Activated CD4-positive, alpha-beta memory T cell treated with anti-CD3 and anti-CD28 coated beads for 36 hours (primary cell): Measurements from ENCODE around the gene AKR7A3. TPM values are rescaled to one million over a fixed set of nuclear protein-coding genes. Genes with fewer than 3 reads are reported as not detected.

Experiments
- CTCF ChIA-PET: fragments of 350-600 bp; sonication (Branson Sonifier 250); formaldehyde crosslinking; loops from one replicate; lab custom pipeline; 2021; ENCODE audit warnings: antibody characterized with exemption, inconsistent platforms; lab: Charles Lee
- POLR2A ChIA-PET: fragments of 350-600 bp; sonication (Branson Sonifier 250); formaldehyde crosslinking; loops from one replicate; lab custom pipeline; 2021; ENCODE audit warnings: antibody characterized with exemption; lab: Charles Lee
- DNase-seq: peaks from one replicate; pipeline ENCODE4 v3.0.0-alpha.2; 2020
- H3K27ac Mint-ChIP-seq: one replicate; pipeline ENCODE4 v1.8.0; 2021; ENCODE audit warnings: mixed read lengths
- H3K27me3 Mint-ChIP-seq: one replicate; pipeline ENCODE4 v1.8.0; 2021; ENCODE audit warnings: mixed read lengths
- H3K36me3 Mint-ChIP-seq: one replicate; pipeline ENCODE4 v1.8.0; 2021; ENCODE audit warnings: mixed read lengths
- H3K4me1 Mint-ChIP-seq: one replicate; pipeline ENCODE4 v1.8.0; 2021; ENCODE audit warnings: low read depth, mixed read lengths
- H3K4me3 Mint-ChIP-seq: one replicate; pipeline ENCODE4 v1.8.0; 2021; ENCODE audit warnings: mild to moderate bottlenecking, mixed read lengths
- H3K9me3 Mint-ChIP-seq: one replicate; pipeline ENCODE4 v1.8.0; 2021; ENCODE audit warnings: mixed read lengths
- intact Hi-C: fragments of 100-400 bp; cut with micrococcal nuclease; formaldehyde crosslinking; loops from one replicate; pipeline ENCODE4 v1.15.1; 2023
- total RNA-seq, 2 experiments: library from RNA; stranded (reverse); gene quantifications; one replicate each; pipeline ENCODE4 v1.2.3, GENCODE V29; 2021

AKR7A3 gene
- total RNA-seq, 2 experiments from 2014 or later, result 0.80 to 0.88 TPM

- CTCF ChIA-PET, result no interaction called here
- Mint-ChIP-seq H3K27me3 (no peaks in the 10 kb centered on the region), H3K36me3 (peaks cover 3% of the 10 kb centered on the region), H3K4me1 (no peaks in the 10 kb centered on the region), H3K9me3 (no peaks in the 10 kb centered on the region), H3K4me3 (no peak overlapping the region), H3K27ac (no peak overlapping the region)
- DNase-seq, result no peak
- intact Hi-C loops, result no loop called here
- POLR2A ChIA-PET, result no interaction called here
These were observed 39.9 kb upstream of the AKR7A3 start for GRCh38 chr1:19328486-19328885.

- no peak for DNase-seq
- peaks cover 3% of the 10 kb centered on the region for H3K36me3 Mint-ChIP-seq
- H3K4me1 Mint-ChIP-seq, result no peaks in the 10 kb centered on the region
- no peaks in the 10 kb centered on the region for H3K27me3 Mint-ChIP-seq
- no peak overlapping the region for H3K4me3 Mint-ChIP-seq
- ChIA-PET CTCF (no interaction called here), POLR2A (no interaction called here)
- intact Hi-C loops, result no loop called here
- H3K27ac Mint-ChIP-seq, result no peak overlapping the region
- H3K9me3 Mint-ChIP-seq, result no peaks in the 10 kb centered on the region
These were observed 39.2 kb upstream of the AKR7A3 start for GRCh38 chr1:19327736-19328135.

- no peak for DNase-seq
- Mint-ChIP-seq H3K4me1 (no peaks in the 10 kb centered on the region), H3K9me3 (no peaks in the 10 kb centered on the region), H3K27me3 (no peaks in the 10 kb centered on the region), H3K27ac (no peak overlapping the region), H3K4me3 (no peak overlapping the region), H3K36me3 (peaks cover 3% of the 10 kb centered on the region)
- intact Hi-C loops, result no loop called here
- CTCF ChIA-PET, result no interaction called here
- POLR2A ChIA-PET, result no interaction called here
These were observed 38.7 kb upstream of the AKR7A3 start for GRCh38 chr1:19327301-19327700.

- CTCF ChIA-PET, result no interaction called here
- Mint-ChIP-seq H3K36me3 (peaks cover 3% of the 10 kb centered on the region), H3K27me3 (no peaks in the 10 kb centered on the region), H3K4me1 (no peaks in the 10 kb centered on the region), H3K4me3 (no peak overlapping the region), H3K9me3 (no peaks in the 10 kb centered on the region), H3K27ac (no peak overlapping the region)
- intact Hi-C loops, result no loop called here
- no peak for DNase-seq
- POLR2A ChIA-PET, result no interaction called here
These were observed 38.1 kb upstream of the AKR7A3 start for GRCh38 chr1:19326748-19327065.

- intact Hi-C loops, result no loop called here
- H3K27ac Mint-ChIP-seq, result no peak overlapping the region
- no peaks in the 10 kb centered on the region for H3K4me1 Mint-ChIP-seq
- no peak overlapping the region for H3K4me3 Mint-ChIP-seq
- H3K9me3 Mint-ChIP-seq, result no peaks in the 10 kb centered on the region
- CTCF ChIA-PET, result no interaction called here
- H3K27me3 Mint-ChIP-seq, result no peaks in the 10 kb centered on the region
- H3K36me3 Mint-ChIP-seq, result peaks cover 3% of the 10 kb centered on the region
- DNase-seq, result no peak
- POLR2A ChIA-PET, result no interaction called here
These were observed 37.6 kb upstream of the AKR7A3 start for GRCh38 chr1:19325958-19326747.

GRCh38 chr1:19325368-19325957 lies 36.9 kb upstream of the AKR7A3 start:
- POLR2A ChIA-PET, result no interaction called here

GRCh38 chr1:19324665-19324990 lies 36.1 kb upstream of the AKR7A3 start:
- Mint-ChIP-seq H3K27me3 (no peaks in the 10 kb centered on the region), H3K27ac (no peak overlapping the region), H3K4me3 (no peak overlapping the region), H3K4me1 (no peaks in the 10 kb centered on the region), H3K9me3 (no peaks in the 10 kb centered on the region), H3K36me3 (peaks cover 3% of the 10 kb centered on the region)
- ChIA-PET CTCF (no interaction called here), POLR2A (no interaction called here)
- intact Hi-C loops, result no loop called here
- no peak for DNase-seq

More at GRCh38 chr1:19325368-19325957, 36.9 kb upstream of the AKR7A3 start:
- Mint-ChIP-seq H3K27ac (no peak overlapping the region), H3K4me1 (no peaks in the 10 kb centered on the region), H3K4me3 (no peak overlapping the region), H3K36me3 (peaks cover 3% of the 10 kb centered on the region), H3K27me3 (no peaks in the 10 kb centered on the region), H3K9me3 (no peaks in the 10 kb centered on the region)
- intact Hi-C loops, result no loop called here
- CTCF ChIA-PET, result no interaction called here
- no peak for DNase-seq

- Mint-ChIP-seq H3K9me3 (no peaks in the 10 kb centered on the region), H3K27me3 (no peaks in the 10 kb centered on the region), H3K4me1 (no peaks in the 10 kb centered on the region), H3K36me3 (peaks cover 3% of the 10 kb centered on the region), H3K4me3 (no peak overlapping the region), H3K27ac (no peak overlapping the region)
- ChIA-PET CTCF (no interaction called here), POLR2A (no interaction called here)
- intact Hi-C loops, result no loop called here
- no peak for DNase-seq
These were observed 35.6 kb upstream of the AKR7A3 start for GRCh38 chr1:19323987-19324664.

- H3K4me3 Mint-ChIP-seq, result no peak overlapping the region
- H3K27ac Mint-ChIP-seq, result no peak overlapping the region
These were observed 33.9 kb upstream of the AKR7A3 start for GRCh38 chr1:19322481-19322880.

GRCh38 chr1:19321071-19321470 lies 32.5 kb upstream of the AKR7A3 start:
- DNase-seq, result no peak
- POLR2A ChIA-PET, result no interaction called here
- no peak overlapping the region for H3K27ac Mint-ChIP-seq

More at GRCh38 chr1:19322481-19322880, 33.9 kb upstream of the AKR7A3 start:
- POLR2A ChIA-PET, result no interaction called here
- Mint-ChIP-seq H3K9me3 (no peaks in the 10 kb centered on the region), H3K36me3 (peaks cover 3% of the 10 kb centered on the region), H3K4me1 (no peaks in the 10 kb centered on the region), H3K27me3 (no peaks in the 10 kb centered on the region)
- intact Hi-C loops, result no loop called here
- CTCF ChIA-PET, result interaction anchor here (0.6 to 1.1 kb wide), 3 partner anchors 8 to 22 kb away, joined by 3 to 4 read pairs (median 3); no protein-coding TSS in a partner anchor
- DNase-seq, result no peak

GRCh38 chr1:19319196-19319595 lies 30.6 kb upstream of the AKR7A3 start:
- Mint-ChIP-seq H3K27ac (no peak overlapping the region), H3K9me3 (no peaks in the 10 kb centered on the region), H3K4me3 (no peak overlapping the region), H3K27me3 (no peaks in the 10 kb centered on the region), H3K36me3 (no peaks in the 10 kb centered on the region), H3K4me1 (peaks cover 10% of the 10 kb centered on the region)
- no peak for DNase-seq
- intact Hi-C loops, result no loop called here
- ChIA-PET POLR2A (no interaction called here), CTCF (no interaction called here)

More at GRCh38 chr1:19321071-19321470, 32.5 kb upstream of the AKR7A3 start:
- intact Hi-C loops, result no loop called here
- H3K9me3 Mint-ChIP-seq, result no peaks in the 10 kb centered on the region
- CTCF ChIA-PET, result interaction anchor here (0.6 kb wide), 2 partner anchors 33 to 380 kb away, joined by 3 to 6 read pairs; no protein-coding TSS in a partner anchor
- no peaks in the 10 kb centered on the region for H3K36me3 Mint-ChIP-seq
- no peak overlapping the region for H3K4me3 Mint-ChIP-seq
- H3K4me1 Mint-ChIP-seq, result peaks cover 1% of the 10 kb centered on the region
- H3K27me3 Mint-ChIP-seq, result no peaks in the 10 kb centered on the region

- CTCF ChIA-PET, result interaction anchor here (1.2 kb wide), 1 partner anchor 170 kb away, joined by 4 read pairs; no protein-coding TSS in a partner anchor
- POLR2A ChIA-PET, result no interaction called here
- Mint-ChIP-seq H3K27me3 (no peaks in the 10 kb centered on the region), H3K36me3 (no peaks in the 10 kb centered on the region), H3K27ac (no peak overlapping the region), H3K4me3 (no peak overlapping the region), H3K9me3 (no peaks in the 10 kb centered on the region), H3K4me1 (peaks cover 20% of the 10 kb centered on the region)
- DNase-seq, result no peak
- intact Hi-C loops, result no loop called here
These were observed 28.7 kb upstream of the AKR7A3 start for GRCh38 chr1:19317126-19317910.
